Skeletal muscle tissue (tissue), 4 donors: ENCODE measurements around the gene RASA4B. TPM values are rescaled to one million over a fixed set of nuclear protein-coding genes. Genes with fewer than 3 reads are reported as not detected.
A peak's percentile ranks its signal among the peaks of the same experiment; 100 is the strongest.

ENCODE experiments used
- H3K27ac ChIP-seq: one replicate; pipeline ENCODE4 v1.7.0; 2013; ENCODE audit warnings: mild to moderate bottlenecking, low read depth, low read length, inconsistent platforms
- H3K27me3 ChIP-seq, 3 donors: one replicate each; pipeline ENCODE4 v1.7.0; 2013; ENCODE audit warnings: low read length in 3 of 3; ENCODE audit not compliant: control insufficient read depth in 3 of 3, insufficient read depth in 3 of 3
- H3K36me3 ChIP-seq, 3 donors: one replicate each; pipeline ENCODE4 v1.7.0; 2013; ENCODE audit warnings: low read length in 3 of 3; ENCODE audit not compliant: control insufficient read depth in 3 of 3, insufficient read depth in 3 of 3
- H3K4me1 ChIP-seq, 3 donors: one replicate each; pipeline ENCODE4 v1.7.0; 2013; ENCODE audit warnings: low read length in 3 of 3, mild to moderate bottlenecking in 3 of 3; ENCODE audit not compliant: control insufficient read depth in 3 of 3, insufficient read depth in 3 of 3
- H3K4me3 ChIP-seq, 3 donors: one replicate each; pipeline ENCODE4 v1.7.0; 2013; ENCODE audit warnings: low read length in 3 of 3
- H3K9ac ChIP-seq, 3 donors: one replicate each; pipeline ENCODE4 v1.7.0; 2013; ENCODE audit warnings: low read length in 3 of 3, mild to moderate bottlenecking in 3 of 3, moderate library complexity in 2 of 3, low read depth in 1 of 3
- H3K9me3 ChIP-seq, 3 donors: one replicate each; pipeline ENCODE4 v1.7.0; 2013; ENCODE audit warnings: low read length in 3 of 3; ENCODE audit not compliant: control insufficient read depth in 3 of 3
- total RNA-seq: library from RNA; depleted of rRNA; stranded (reverse); fragments of >200 nt; gene quantifications from one replicate; pipeline ENCODE4 v1.2.3, GENCODE V29; 2014
- donor health status: Osteomylitis.

Gene RASA4B
- total RNA-seq, 1 donor from 2014 or later, result 2.6 TPM

GRCh38 chr7:102473271-102473991, 44.1 kb downstream of the RASA4B start:
- Histone ChIP-seq H3K27ac (no peak overlapping the region), H3K9ac (peak overlapping the region in 2 of 3 donors; percentile 25 to 33), H3K9me3 (no peaks in the 10 kb centered on the region), H3K36me3 (peaks cover 8 to 18% (median 10%) of the 10 kb centered on the region in 3 donors), H3K27me3 (no peaks in the 10 kb centered on the region), H3K4me1 (peaks cover 0 to 13% (median 5%) of the 10 kb centered on the region in 3 donors), H3K4me3 (no peak overlapping the region)

GRCh38 chr7:102472126-102473041, 45.2 kb downstream of the RASA4B start:
- H3K27ac ChIP-seq, result no peak overlapping the region
- H3K4me3 ChIP-seq, result no peak overlapping the region
- H3K9me3 ChIP-seq, result no peaks in the 10 kb centered on the region
- H3K4me1 ChIP-seq, result peaks cover 0 to 13% (median 5%) of the 10 kb centered on the region in 3 donors
- peaks cover 12 to 18% (median 12%) of the 10 kb centered on the region in 3 donors for H3K36me3 ChIP-seq
- H3K9ac ChIP-seq, result no peak overlapping the region
- no peaks in the 10 kb centered on the region for H3K27me3 ChIP-seq

GRCh38 chr7:102471791-102472125, 45.8 kb downstream of the RASA4B start:
- Histone ChIP-seq H3K4me3 (no peak overlapping the region), H3K36me3 (peaks cover 12 to 18% (median 14%) of the 10 kb centered on the region in 3 donors), H3K27me3 (no peaks in the 10 kb centered on the region), H3K27ac (no peak overlapping the region), H3K4me1 (peaks cover 0 to 13% (median 5%) of the 10 kb centered on the region in 3 donors), H3K9me3 (no peaks in the 10 kb centered on the region), H3K9ac (no peak overlapping the region)

GRCh38 chr7:102469972-102470825, 47.4 kb downstream of the RASA4B start:
- Histone ChIP-seq H3K9ac (peak overlapping the region in 1 of 3 donors; percentile 33), H3K27me3 (no peaks in the 10 kb centered on the region), H3K4me3 (no peak overlapping the region), H3K9me3 (no peaks in the 10 kb centered on the region), H3K36me3 (peaks cover 12 to 18% (median 14%) of the 10 kb centered on the region in 3 donors), H3K27ac (no peak overlapping the region), H3K4me1 (peaks cover 6 to 22% (median 13%) of the 10 kb centered on the region in 3 donors)

GRCh38 chr7:102469351-102469971, 48.1 kb downstream of the RASA4B start:
- Histone ChIP-seq H3K36me3 (peaks cover 12 to 18% (median 14%) of the 10 kb centered on the region in 3 donors), H3K4me3 (no peak overlapping the region), H3K27me3 (no peaks in the 10 kb centered on the region), H3K9me3 (no peaks in the 10 kb centered on the region), H3K4me1 (peaks cover 7 to 26% (median 13%) of the 10 kb centered on the region in 3 donors), H3K27ac (no peak overlapping the region), H3K9ac (no peak overlapping the region)

GRCh38 chr7:102468478-102469350, 48.9 kb downstream of the RASA4B start:
- no peak overlapping the region for H3K4me3 ChIP-seq
- H3K9me3 ChIP-seq, result no peaks in the 10 kb centered on the region
- no peak overlapping the region for H3K27ac ChIP-seq
- peaks cover 12 to 18% (median 14%) of the 10 kb centered on the region in 3 donors for H3K36me3 ChIP-seq
- no peak overlapping the region for H3K9ac ChIP-seq
- peaks cover 14 to 32% (median 18%) of the 10 kb centered on the region in 3 donors for H3K4me1 ChIP-seq
- no peaks in the 10 kb centered on the region for H3K27me3 ChIP-seq

GRCh38 chr7:102467581-102468477, 49.7 kb downstream of the RASA4B start:
- Histone ChIP-seq H3K4me3 (no peak overlapping the region), H3K4me1 (peaks cover 19 to 32% (median 21%) of the 10 kb centered on the region in 3 donors), H3K27ac (no peak overlapping the region), H3K27me3 (no peaks in the 10 kb centered on the region), H3K9me3 (no peaks in the 10 kb centered on the region), H3K36me3 (peaks cover 9 to 14% (median 10%) of the 10 kb centered on the region in 3 donors), H3K9ac (no peak overlapping the region)

GRCh38 chr7:102466097-102466496, 51.5 kb downstream of the RASA4B start:
- no peaks in the 10 kb centered on the region for H3K27me3 ChIP-seq
- H3K9ac ChIP-seq, result peak overlapping the region in 2 of 3 donors; percentile 61 to 96
- H3K4me1 ChIP-seq, result peaks cover 20 to 32% (median 21%) of the 10 kb centered on the region in 3 donors
- H3K27ac ChIP-seq, result no peak overlapping the region
- no peaks in the 10 kb centered on the region for H3K9me3 ChIP-seq
- H3K4me3 ChIP-seq, result peak overlapping the region in 2 of 3 donors; percentile 98 to 99
- peaks cover 0 to 7% (median 3%) of the 10 kb centered on the region in 3 donors for H3K36me3 ChIP-seq
